HEK293 (cell line): Measurements from ENCODE around the gene A4GALT.
A peak's percentile ranks its signal among the peaks of the same experiment; 100 is the strongest.

ENCODE experiments used
- CTCF ChIA-PET: fragments of 350-600 bp; formaldehyde crosslinking; extraction: SDS; loops from one replicate; lab custom pipeline; 2021; ENCODE audit warnings: antibody characterized with exemption; lab: Yijun Ruan, JAX
- POLR2A ChIA-PET: fragments of 300-600 bp; formaldehyde crosslinking; extraction: SDS; loops from one replicate; lab custom pipeline; 2020; ENCODE audit warnings: antibody characterized with exemption, inconsistent platforms; lab: Yijun Ruan, JAX
- H3K27ac ChIP-seq: fragments of 200-500 bp; sonication (Bioruptor generic); 2 replicates; pipeline ENCODE4 v1.5.1; 2014; ENCODE audit warnings: low read depth, low read length, control low read depth, inconsistent platforms; ENCODE audit errors: extremely low read depth
- H3K36me3 ChIP-seq, 2 experiments: fragments of 200-500 bp in 1 of 2; sonication (Bioruptor generic) in 1 of 2; 1 replicate in 1 of 2; 2 replicates in 1 of 2; pipeline ENCODE4 v1.5.1; 2014 to 2017; ENCODE audit warnings: inconsistent platforms in 2 of 2, low read length in 2 of 2; ENCODE audit not compliant: control insufficient read depth in 2 of 2, insufficient read depth in 1 of 2
- H3K4me1 ChIP-seq: fragments of 200-500 bp; sonication (Bioruptor generic); 2 replicates; pipeline ENCODE4 v1.5.1; 2014; ENCODE audit warnings: mild to moderate bottlenecking, low read length, inconsistent platforms; ENCODE audit not compliant: control insufficient read depth, insufficient read depth
- H3K4me3 ChIP-seq: 2 replicates; pipeline ENCODE4 v1.5.1; 2011; ENCODE audit warnings: low read depth, mild to moderate bottlenecking, control low read depth, low read length, moderate library complexity
- H3K9me3 ChIP-seq: fragments of 200-500 bp; sonication (Bioruptor generic); 2 replicates; pipeline ENCODE4 v1.5.1; 2014; ENCODE audit warnings: low read depth, low read length, inconsistent platforms; ENCODE audit not compliant: control insufficient read depth, insufficient read depth
- AEBP2 ChIP-seq: fragments of 450-650 bp; formaldehyde crosslinking; IDR thresholded peaks from 2 replicates; pipeline ENCODE4 v1.5.1; 2016; ENCODE audit warnings: missing biosample characterization, missing genetic modification characterization, borderline replicate concordance
- KLF9 ChIP-seq: fragments of 450-650 bp; formaldehyde crosslinking; IDR thresholded peaks from 2 replicates; pipeline ENCODE4 v1.5.1; 2016; ENCODE audit warnings: missing biosample characterization, missing genetic modification characterization, low read depth
- PRDM1 ChIP-seq: fragments of 450-650 bp; formaldehyde crosslinking; IDR thresholded peaks from 2 replicates; pipeline ENCODE4; 2016; ENCODE audit warnings: missing biosample characterization, missing genetic modification characterization
- WT1 ChIP-seq: fragments of 450-650 bp; formaldehyde crosslinking; IDR thresholded peaks from 2 replicates; pipeline ENCODE4 v1.5.1; 2016; ENCODE audit warnings: missing biosample characterization, missing genetic modification characterization
- ZBTB7A ChIP-seq: fragments of 450-650 bp; formaldehyde crosslinking; IDR thresholded peaks from 2 replicates; pipeline ENCODE4 v1.5.1; 2016; ENCODE audit warnings: low read depth, missing biosample characterization, missing genetic modification characterization
- ZIC2 ChIP-seq: fragments of 450-650 bp; formaldehyde crosslinking; IDR thresholded peaks from 2 replicates; pipeline ENCODE4 v1.5.1; 2016; ENCODE audit warnings: missing biosample characterization, missing genetic modification characterization
- ZNF10 ChIP-seq: fragments of 450-650 bp; formaldehyde crosslinking; IDR thresholded peaks from 2 replicates; pipeline ENCODE4 v1.5.1; 2017; ENCODE audit warnings: missing biosample characterization, missing genetic modification characterization
- ZNF138 ChIP-seq: fragments of 450-650 bp; formaldehyde crosslinking; IDR thresholded peaks from 2 replicates; pipeline ENCODE4 v1.5.1; 2016; ENCODE audit warnings: missing biosample characterization, missing genetic modification characterization, borderline replicate concordance
- ZNF169 ChIP-seq: fragments of 450-650 bp; formaldehyde crosslinking; IDR thresholded peaks from 2 replicates; pipeline ENCODE4 v1.5.1; 2016; ENCODE audit warnings: missing biosample characterization, missing genetic modification characterization
- ZNF19 ChIP-seq: fragments of 450-650 bp; formaldehyde crosslinking; IDR thresholded peaks from 2 replicates; pipeline ENCODE4; 2016; ENCODE audit warnings: missing biosample characterization, missing genetic modification characterization, low read depth
- ZNF335 ChIP-seq: fragments of 450-650 bp; formaldehyde crosslinking; conservative IDR thresholded peaks from 2 replicates; pipeline ENCODE4 v1.5.1; 2016; ENCODE audit warnings: missing biosample characterization, missing genetic modification characterization
- ZNF341 ChIP-seq: fragments of 450-650 bp; formaldehyde crosslinking; IDR thresholded peaks from 2 replicates; pipeline ENCODE4; 2016; ENCODE audit warnings: low read depth, missing biosample characterization, missing genetic modification characterization
- ZNF362 ChIP-seq: fragments of 450-650 bp; formaldehyde crosslinking; IDR thresholded peaks from 2 replicates; pipeline ENCODE4 v1.5.1; 2016; ENCODE audit warnings: missing biosample characterization, missing genetic modification characterization
- ZNF513 ChIP-seq: fragments of 450-650 bp; IDR thresholded peaks from 2 replicates; pipeline ENCODE4 v1.5.1; 2018; ENCODE audit warnings: missing biosample characterization, missing genetic modification characterization
- ZNF549 ChIP-seq: fragments of 450-650 bp; IDR thresholded peaks from 2 replicates; pipeline ENCODE4 v1.5.1; 2018; ENCODE audit warnings: missing biosample characterization, missing genetic modification characterization, mild to moderate bottlenecking, inconsistent platforms, moderate library complexity
- ZNF621 ChIP-seq: fragments of 450-650 bp; formaldehyde crosslinking; IDR thresholded peaks from 2 replicates; pipeline ENCODE4 v1.5.1; 2017; ENCODE audit warnings: missing biosample characterization, missing genetic modification characterization
- ZNF664 ChIP-seq: fragments of 450-650 bp; formaldehyde crosslinking; IDR thresholded peaks from 2 replicates; pipeline ENCODE4 v1.5.1; 2016; ENCODE audit warnings: missing biosample characterization, missing genetic modification characterization
- ZNF692 ChIP-seq: fragments of 450-650 bp; formaldehyde crosslinking; IDR thresholded peaks from 2 replicates; pipeline ENCODE4 v1.5.1; 2016; ENCODE audit warnings: missing biosample characterization, missing genetic modification characterization
- ZNF76 ChIP-seq: fragments of 450-650 bp; formaldehyde crosslinking; IDR thresholded peaks from 2 replicates; pipeline ENCODE4; 2016; ENCODE audit warnings: low read depth, missing biosample characterization, missing genetic modification characterization, borderline replicate concordance
- ZSCAN4 ChIP-seq: fragments of 450-650 bp; formaldehyde crosslinking; IDR thresholded peaks from 2 replicates; pipeline ENCODE4 v1.5.1; 2017; ENCODE audit warnings: missing biosample characterization, missing genetic modification characterization

The A4GALT gene

GRCh38 chr22:42655693-42656092, 65.0 kb downstream of the A4GALT start:
- no peak for TF ChIP-seq ZNF621 (tag by site-specific recombination)
- peak; percentile 39 for TF ChIP-seq WT1 (tag by site-specific recombination)
- TF ChIP-seq AEBP2 (tag by site-specific recombination) = no peak
- TF ChIP-seq ZNF169 = no peak
- TF ChIP-seq ZNF692 (tag by site-specific recombination) = no peak
- 0 out of 2 replicates have a peak, but pooled peaks have one; percentile 28 for TF ChIP-seq ZNF335 (tag by site-specific recombination)
- no peak for TF ChIP-seq KLF9
- TF ChIP-seq PRDM1 (tag by site-specific recombination) = peak; percentile 56
- no peak for TF ChIP-seq ZBTB7A
- TF ChIP-seq ZNF549 (tag by site-specific recombination) = no peak
- TF ChIP-seq ZNF10 (tag by site-specific recombination) = no peak
- TF ChIP-seq ZSCAN4 = peak; percentile 81
- TF ChIP-seq ZNF138 (tag by site-specific recombination) = no peak
- no peak for TF ChIP-seq ZNF19 (tag by site-specific recombination)
- TF ChIP-seq ZNF76 (tag by site-specific recombination) = no peak
- no peak for TF ChIP-seq ZIC2 (tag by site-specific recombination)
- no peak for TF ChIP-seq ZNF664 (tag by site-specific recombination)
- TF ChIP-seq ZNF513 (tag by site-specific recombination) = no peak
- no peak for TF ChIP-seq ZNF362 (tag by site-specific recombination)
- TF ChIP-seq ZNF341 = peak; percentile 53
- TF ChIP-seq, all 188 proteins: peak for 5
- H3K9me3 ChIP-seq = no peaks in the 10 kb centered on the region
- H3K4me1 ChIP-seq = no peaks in the 10 kb centered on the region
- H3K27ac ChIP-seq = no peak overlapping the region
- H3K36me3 ChIP-seq = no peaks in the 10 kb centered on the region
- ChIA-PET POLR2A (no interaction called here), CTCF (interaction anchor here (0.7 to 2.3 kb wide), 4 partner anchors 27 to 386 kb away, joined by 3 to 6 read pairs (median 3); no protein-coding TSS in a partner anchor)
- no peak overlapping the region for H3K4me3 ChIP-seq
